GM10248 (cell line): Measurements from ENCODE around the gene RPL28.

Experiments used
- CTCF ChIA-PET: fragments of 300-600 bp; sonication (Branson Sonifier 250); formaldehyde crosslinking; extraction: SDS; loops from one replicate; lab custom pipeline; 2021; ENCODE audit warnings: antibody characterized with exemption; lab: Yijun Ruan, JAX
- POLR2A ChIA-PET: fragments of 350-650 bp; sonication (Branson Sonifier 250); formaldehyde crosslinking; extraction: SDS; loops from one replicate; lab custom pipeline; 2020; ENCODE audit warnings: antibody characterized with exemption; lab: Yijun Ruan, JAX
- DNase-seq: peaks from one replicate; pipeline ENCODE4 v3.0.0; 2012; ENCODE audit errors: extremely low spot score
- TF ChIP-seq, protein P1 (sequence below): IDR thresholded peaks from 2 replicates; pipeline ENCODE4 v1.5.1; 2012; ENCODE audit warnings: mild to moderate bottlenecking, low read depth; ENCODE audit errors: extremely low read depth, missing control alignments, control extremely low read depth

The RPL28 gene

DNA sequence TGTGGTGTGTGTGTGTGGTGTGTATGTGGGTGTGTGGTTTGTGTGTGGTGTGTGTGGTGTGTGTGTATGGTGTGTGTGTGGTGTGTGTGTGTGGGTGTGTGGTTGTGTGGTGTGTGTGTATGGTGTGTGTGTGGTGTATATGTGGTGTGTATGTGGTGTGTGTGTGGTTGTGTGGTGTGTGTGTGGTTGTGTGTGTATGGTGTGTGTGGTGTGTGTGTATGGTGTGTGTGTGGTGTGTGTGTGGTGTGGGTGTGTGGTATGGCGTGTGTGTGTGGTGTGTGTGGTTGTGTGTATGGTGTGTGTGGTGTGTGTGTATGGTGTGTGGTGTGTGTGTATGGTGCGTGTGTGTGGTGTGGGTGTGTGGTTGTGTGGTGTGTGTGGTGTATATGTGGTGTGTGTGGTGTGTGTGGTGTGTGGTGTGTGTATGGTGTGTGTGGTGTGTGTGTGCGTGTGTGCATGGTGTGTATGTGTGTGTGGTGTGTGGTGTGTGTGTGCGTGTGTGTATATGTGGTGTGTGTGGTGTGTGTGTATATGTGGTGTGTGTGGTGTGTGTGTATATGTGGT, 48.7 kb downstream of the RPL28 start:
- DNase-seq = no peak
- TF ChIP-seq, protein P1, sequence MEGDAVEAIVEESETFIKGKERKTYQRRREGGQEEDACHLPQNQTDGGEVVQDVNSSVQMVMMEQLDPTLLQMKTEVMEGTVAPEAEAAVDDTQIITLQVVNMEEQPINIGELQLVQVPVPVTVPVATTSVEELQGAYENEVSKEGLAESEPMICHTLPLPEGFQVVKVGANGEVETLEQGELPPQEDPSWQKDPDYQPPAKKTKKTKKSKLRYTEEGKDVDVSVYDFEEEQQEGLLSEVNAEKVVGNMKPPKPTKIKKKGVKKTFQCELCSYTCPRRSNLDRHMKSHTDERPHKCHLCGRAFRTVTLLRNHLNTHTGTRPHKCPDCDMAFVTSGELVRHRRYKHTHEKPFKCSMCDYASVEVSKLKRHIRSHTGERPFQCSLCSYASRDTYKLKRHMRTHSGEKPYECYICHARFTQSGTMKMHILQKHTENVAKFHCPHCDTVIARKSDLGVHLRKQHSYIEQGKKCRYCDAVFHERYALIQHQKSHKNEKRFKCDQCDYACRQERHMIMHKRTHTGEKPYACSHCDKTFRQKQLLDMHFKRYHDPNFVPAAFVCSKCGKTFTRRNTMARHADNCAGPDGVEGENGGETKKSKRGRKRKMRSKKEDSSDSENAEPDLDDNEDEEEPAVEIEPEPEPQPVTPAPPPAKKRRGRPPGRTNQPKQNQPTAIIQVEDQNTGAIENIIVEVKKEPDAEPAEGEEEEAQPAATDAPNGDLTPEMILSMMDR = no peak
- POLR2A ChIA-PET = no interaction called here
- CTCF ChIA-PET = no interaction called here

- ChIA-PET CTCF (no interaction called here), POLR2A (no interaction called here)
- TF ChIP-seq, protein P1 = no peak
- DNase-seq = no peak
These were observed 49.3 kb downstream of the RPL28 start for GRCh38 chr19:55435020-55435419.

DNA sequence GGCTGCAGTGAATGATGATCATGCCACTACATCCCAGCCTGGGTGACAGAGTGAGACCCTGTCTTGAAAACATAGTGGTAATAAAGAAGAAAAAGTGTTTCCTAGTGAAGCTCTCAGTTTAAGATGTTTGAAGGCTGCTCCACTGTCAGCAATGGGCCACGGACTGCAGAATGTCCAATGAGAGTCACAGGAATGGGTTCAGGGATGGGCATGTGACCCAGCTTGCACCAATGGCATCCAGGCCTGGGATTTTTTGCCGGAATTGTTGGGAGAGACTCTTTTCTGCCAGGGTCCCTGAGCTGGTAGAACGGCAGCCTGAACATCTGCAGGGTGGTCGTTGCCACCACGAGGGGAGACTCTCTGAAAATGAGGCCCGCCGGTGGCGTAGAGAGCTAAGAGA, 51.1 kb downstream of the RPL28 start:
- TF ChIP-seq, protein P1 = no peak
- POLR2A ChIA-PET = no interaction called here
- DNase-seq = no peak
- CTCF ChIA-PET = interaction anchor here (1.2 to 2.0 kb wide), 5 partner anchors 19 to 135 kb away, joined by 3 to 6 read pairs (median 3); no protein-coding TSS in a partner anchor

DNA sequence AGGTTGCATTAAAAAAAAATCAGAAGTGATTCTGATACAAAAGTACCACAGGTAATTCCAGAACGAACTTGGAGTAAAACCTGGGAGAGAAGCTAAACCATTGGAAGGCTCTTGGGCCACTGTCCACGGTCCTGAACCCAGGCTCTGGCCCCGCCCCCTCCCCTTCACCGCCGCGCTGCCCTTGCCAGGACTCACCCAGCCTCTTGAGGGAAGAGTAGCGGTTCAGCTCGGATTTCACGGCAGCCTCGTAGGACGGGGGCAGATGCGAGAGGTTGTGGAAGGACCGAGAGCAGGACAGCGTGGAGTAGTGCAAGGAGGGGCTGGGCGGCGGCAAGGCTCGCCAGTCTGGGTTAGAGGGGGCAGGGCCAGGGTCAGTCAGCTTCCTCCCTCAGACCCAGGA, 51.7 kb downstream of the RPL28 start:
- POLR2A ChIA-PET = interaction anchor here (0.7 kb wide), 1 partner anchor 375 kb away, joined by 3 read pairs; the partner anchor contains the start of gene RDH13
- no peak for DNase-seq
- TF ChIP-seq, protein P1 = no peak
- CTCF ChIA-PET = interaction anchor here (1.2 to 2.0 kb wide), 4 partner anchors 20 to 135 kb away, joined by 3 to 6 read pairs (median 4); no protein-coding TSS in a partner anchor

DNA sequence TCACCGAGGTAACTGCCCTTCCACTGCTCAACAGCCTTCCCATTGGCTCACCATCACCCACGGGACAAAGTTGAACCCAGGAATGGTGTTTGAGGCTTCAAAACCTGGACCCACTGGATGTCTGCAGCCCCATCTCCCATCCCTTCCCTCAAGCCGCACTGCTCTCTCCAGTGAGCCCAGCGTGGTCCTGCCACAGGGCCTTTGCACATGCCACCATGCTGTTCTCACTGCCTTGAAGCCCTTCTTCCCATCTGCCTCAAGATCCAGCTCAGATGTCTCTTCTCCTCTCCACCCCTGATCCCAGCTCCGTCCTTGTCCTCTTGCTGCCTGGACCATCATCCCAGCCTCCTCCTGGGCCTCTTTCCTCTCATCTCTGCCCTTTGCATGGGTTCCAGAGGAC, 53.3 kb downstream of the RPL28 start:
- CTCF ChIA-PET = interaction anchor here (1.1 kb wide), 1 partner anchor 21 kb away, joined by 3 read pairs; no protein-coding TSS in a partner anchor
- POLR2A ChIA-PET = no interaction called here
- TF ChIP-seq, protein P1 = no peak
- DNase-seq = no peak

DNA sequence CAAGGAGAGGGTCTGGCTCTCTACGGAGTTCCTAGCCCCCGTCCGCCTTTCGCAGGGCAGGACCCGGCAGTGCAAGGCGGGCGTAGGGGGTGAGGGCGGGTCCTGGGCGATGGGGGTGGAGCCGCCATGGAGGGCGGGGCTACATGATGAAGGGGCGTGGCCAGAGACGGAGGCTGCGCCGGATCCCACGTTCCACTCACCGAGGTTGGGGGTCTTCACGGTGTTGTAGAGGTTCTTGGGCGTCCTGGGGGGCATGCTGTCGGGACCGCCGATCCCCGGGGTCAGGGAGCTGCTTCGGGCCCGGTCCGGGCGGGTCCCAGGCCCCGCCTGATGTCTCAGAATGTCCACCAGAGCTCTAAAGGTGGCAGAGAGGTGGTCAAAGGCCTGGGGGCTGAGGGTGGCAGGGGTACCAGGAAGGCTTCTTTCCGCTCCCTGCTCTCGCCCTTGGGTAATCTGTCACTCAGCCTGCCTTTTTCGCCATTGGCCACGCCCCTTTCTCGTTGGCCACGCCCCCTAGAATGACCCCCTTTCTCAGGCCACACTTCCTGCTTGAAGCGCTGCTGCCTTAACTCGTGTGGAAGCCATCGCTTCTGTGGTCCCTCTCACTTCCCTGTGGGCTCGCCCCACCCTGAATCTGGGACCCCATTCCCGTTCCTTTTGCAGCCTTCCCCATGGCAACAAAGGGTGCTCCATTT, 54.8 kb downstream of the RPL28 start:
- POLR2A ChIA-PET = no interaction called here
- DNase-seq = peak; percentile 59
- CTCF ChIA-PET = interaction anchor here (0.9 kb wide), 1 partner anchor 12 kb away, joined by 3 read pairs; no protein-coding TSS in a partner anchor
- TF ChIP-seq, protein P1 = no peak
